Loucy (cell line): ENCODE data around the gene CCN2.

Experiments
- EZH2phosphoT487 ChIP-seq: fragments of 200-600 bp; IDR thresholded peaks from 2 replicates; pipeline ENCODE4 v1.6.1; 2018; ENCODE audit warnings: antibody characterized with exemption, mild to moderate bottlenecking, moderate library complexity, borderline replicate concordance
- TF ChIP-seq, protein P1 (sequence below): fragments of 200-600 bp; sonication (generic); conservative IDR thresholded peaks from 2 replicates; pipeline ENCODE4 v1.5.1; 2014; ENCODE audit warnings: mild to moderate bottlenecking, antibody characterized with exemption, low read length

DNA sequence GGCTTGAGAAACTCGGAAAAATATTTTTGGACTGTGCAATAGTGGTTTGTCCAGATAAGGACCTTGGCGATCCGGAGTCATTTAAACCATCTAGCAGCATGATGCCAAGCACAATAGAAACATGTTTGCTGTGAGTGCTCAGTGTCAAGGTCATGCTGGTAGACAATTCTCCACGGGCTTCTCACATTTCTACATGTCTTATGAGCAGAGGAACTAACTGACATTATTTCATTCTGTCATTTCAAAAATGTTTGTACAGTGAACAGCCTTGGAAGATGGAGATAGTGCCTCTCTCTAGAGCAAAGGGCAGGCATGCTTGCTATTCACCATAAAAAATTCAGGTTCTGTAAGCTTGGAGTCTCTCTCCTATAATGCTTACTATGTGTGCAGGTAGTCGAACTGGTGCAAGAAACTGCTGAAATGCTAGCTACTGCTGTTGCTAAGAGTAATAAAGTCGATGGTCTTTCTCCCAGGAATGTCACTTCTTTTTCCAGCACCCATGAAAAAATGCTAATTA lies 25.4 kb upstream of the CCN2 start:
- TF ChIP-seq, protein P1, sequence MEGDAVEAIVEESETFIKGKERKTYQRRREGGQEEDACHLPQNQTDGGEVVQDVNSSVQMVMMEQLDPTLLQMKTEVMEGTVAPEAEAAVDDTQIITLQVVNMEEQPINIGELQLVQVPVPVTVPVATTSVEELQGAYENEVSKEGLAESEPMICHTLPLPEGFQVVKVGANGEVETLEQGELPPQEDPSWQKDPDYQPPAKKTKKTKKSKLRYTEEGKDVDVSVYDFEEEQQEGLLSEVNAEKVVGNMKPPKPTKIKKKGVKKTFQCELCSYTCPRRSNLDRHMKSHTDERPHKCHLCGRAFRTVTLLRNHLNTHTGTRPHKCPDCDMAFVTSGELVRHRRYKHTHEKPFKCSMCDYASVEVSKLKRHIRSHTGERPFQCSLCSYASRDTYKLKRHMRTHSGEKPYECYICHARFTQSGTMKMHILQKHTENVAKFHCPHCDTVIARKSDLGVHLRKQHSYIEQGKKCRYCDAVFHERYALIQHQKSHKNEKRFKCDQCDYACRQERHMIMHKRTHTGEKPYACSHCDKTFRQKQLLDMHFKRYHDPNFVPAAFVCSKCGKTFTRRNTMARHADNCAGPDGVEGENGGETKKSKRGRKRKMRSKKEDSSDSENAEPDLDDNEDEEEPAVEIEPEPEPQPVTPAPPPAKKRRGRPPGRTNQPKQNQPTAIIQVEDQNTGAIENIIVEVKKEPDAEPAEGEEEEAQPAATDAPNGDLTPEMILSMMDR = no peak
- TF ChIP-seq EZH2phosphoT487 = no peak
